BLaER1 treated with 17β-estradiol and CSF1 and Interleukin-3, amounts not matched to agents 10 nM and 100 nM (cell line): ENCODE results near the gene RPS6KA2.

Source experiments
- H3K27ac ChIP-seq, 11 experiments: shearing (Covaris generic); formaldehyde crosslinking; 2 replicates each; pipeline ENCODE4 v1.8.1; 2022
- H3K27me3 ChIP-seq, 11 experiments: shearing (Covaris generic); formaldehyde crosslinking; 2 replicates each; pipeline ENCODE4 v1.8.1; 2022
- H3K36me3 ChIP-seq, 11 experiments: shearing (Covaris generic); formaldehyde crosslinking; 2 replicates each; pipeline ENCODE4 v1.8.1; 2022
- H3K4me1 ChIP-seq, 10 experiments: shearing (Covaris generic); formaldehyde crosslinking; 2 replicates each; pipeline ENCODE4 v1.8.1; 2022
- H3K4me2 ChIP-seq, 11 experiments: shearing (Covaris generic); formaldehyde crosslinking; 2 replicates each; pipeline ENCODE4 v1.8.1; 2022
- H3K4me3 ChIP-seq, 10 experiments: shearing (Covaris generic); formaldehyde crosslinking; 2 replicates each; pipeline ENCODE4 v1.8.1; 2022
- H3K9ac ChIP-seq, 11 experiments: shearing (Covaris generic); formaldehyde crosslinking; 2 replicates each; pipeline ENCODE4 v1.8.1; 2022
- H3K9me3 ChIP-seq, 11 experiments: shearing (Covaris generic); formaldehyde crosslinking; replicated peaks in 1 of 11; 2 replicates each; pipeline ENCODE4 v1.8.1; 2022
- H4K20me1 ChIP-seq, 11 experiments: shearing (Covaris generic); formaldehyde crosslinking; 2 replicates each; pipeline ENCODE4 v1.8.1; 2022
- Cebpa-rat ChIP-seq, 11 experiments: shearing (Covaris generic); IDR thresholded peaks; 2 replicates each; pipeline ENCODE4 v1.8.1; 2022

Gene RPS6KA2

GRCh38 chr6:166461821-166462460, 165.1 kb downstream of the RPS6KA2 start:
- peaks cover 0 to 14% (median 5%) of the 10 kb centered on the region in 11 experiments; a peak in 9 of 22 replicates for H3K36me3 ChIP-seq
- H3K9me3 ChIP-seq = peaks cover 13 to 20% (median 17%) of the 10 kb centered on the region in 11 experiments
- peaks cover 37 to 80% (median 77%) of the 10 kb centered on the region in 10 experiments for H3K4me1 ChIP-seq
- TF ChIP-seq Cebpa-rat (IDR thresholded peaks at IDR 0.05) = no peak
- H3K9ac ChIP-seq = peak overlapping the region in 9 of 11 experiments; percentile 66 to 85 (median 80); a peak in 18 of 22 replicates
- H4K20me1 ChIP-seq = peaks cover 0 to 5% (median 0%) of the 10 kb centered on the region in 11 experiments; a peak in 2 of 22 replicates
- H3K27me3 ChIP-seq = 0 out of 22 replicates have a peak, but pooled peaks cover 0 to 13% (median 0%) of the 10 kb centered on the region in 11 experiments
- peak overlapping the region in 10 of 11 experiments; percentile 5 to 96 (median 88); a peak in 18 of 22 replicates for H3K27ac ChIP-seq
- no peak overlapping the region; a peak in 1 of 20 replicates for H3K4me3 ChIP-seq
- peak overlapping the region; percentile 67 to 96 (median 85) for H3K4me2 ChIP-seq

DNA sequence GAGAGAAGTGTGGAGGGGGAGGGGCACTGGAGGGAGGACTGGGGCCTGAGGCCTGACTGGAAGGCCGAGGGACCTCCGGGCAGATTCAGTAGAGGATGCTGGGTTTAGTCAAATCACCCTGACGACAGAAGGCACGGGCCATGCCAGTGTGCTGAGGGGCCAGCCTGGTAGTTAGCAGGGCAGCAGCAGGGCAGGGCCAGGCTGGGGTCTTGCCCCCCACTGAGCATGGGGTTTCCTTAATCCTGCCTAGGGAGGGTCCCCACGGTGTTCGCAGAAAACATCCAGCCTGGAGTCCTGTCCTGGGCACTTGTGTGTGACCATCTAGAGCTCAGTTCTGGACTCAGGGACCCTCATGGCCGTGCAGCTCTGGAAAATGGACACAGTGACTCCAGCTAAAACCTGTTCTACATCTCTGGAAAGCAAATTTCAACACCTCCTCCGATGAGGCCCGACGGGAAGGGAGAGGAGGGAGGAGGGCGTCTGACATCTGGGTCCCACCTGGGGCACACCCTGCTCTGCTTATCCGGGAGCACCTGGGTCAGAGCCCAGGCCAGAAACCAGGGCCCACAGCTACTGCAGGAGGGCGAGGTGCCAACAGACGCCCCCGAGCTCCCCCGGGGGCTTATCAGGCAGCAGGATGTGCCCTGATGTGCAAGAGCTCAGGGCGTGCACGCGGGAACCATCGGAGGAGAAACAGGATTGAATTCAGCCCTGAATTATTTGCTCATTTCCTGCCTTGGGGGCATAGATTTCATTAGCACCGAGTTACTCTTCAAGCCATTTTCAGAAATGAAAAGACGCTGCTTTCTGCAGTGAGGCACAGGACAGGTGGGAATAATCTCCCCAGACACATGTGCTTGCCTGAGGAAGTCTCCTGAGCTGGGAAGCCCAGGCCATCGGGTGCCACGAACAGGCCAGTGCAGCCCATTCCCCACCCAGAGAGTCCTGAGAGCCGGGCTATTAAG, 166.3 kb downstream of the RPS6KA2 start:
- H3K4me3 ChIP-seq = peak overlapping the region in 1 of 10 experiments; percentile 29; a peak in 1 of 20 replicates
- H3K4me1 ChIP-seq = peaks cover 37 to 79% (median 73%) of the 10 kb centered on the region in 10 experiments
- H3K27ac ChIP-seq = peak overlapping the region in 10 of 11 experiments; percentile 5 to 96 (median 88); a peak in 18 of 22 replicates
- H3K9ac ChIP-seq = peak overlapping the region in 9 of 11 experiments; percentile 29 to 85 (median 60); a peak in 18 of 22 replicates
- H3K9me3 ChIP-seq = peaks cover 13 to 20% (median 17%) of the 10 kb centered on the region in 11 experiments
- H3K36me3 ChIP-seq = peaks cover 0 to 14% (median 5%) of the 10 kb centered on the region in 11 experiments; a peak in 9 of 22 replicates
- H4K20me1 ChIP-seq = no peaks in the 10 kb centered on the region; a peak in 1 of 22 replicates
- TF ChIP-seq Cebpa-rat (IDR thresholded peaks at IDR 0.05) = peak in 4 of 11 experiments; percentile 80 to 97 (median 87); a peak in 8 of 22 replicates
- H3K27me3 ChIP-seq = peaks cover 0 to 17% (median 0%) of the 10 kb centered on the region in 11 experiments; a peak in 1 of 22 replicates
- peak overlapping the region; percentile 56 to 96 (median 84) for H3K4me2 ChIP-seq

DNA sequence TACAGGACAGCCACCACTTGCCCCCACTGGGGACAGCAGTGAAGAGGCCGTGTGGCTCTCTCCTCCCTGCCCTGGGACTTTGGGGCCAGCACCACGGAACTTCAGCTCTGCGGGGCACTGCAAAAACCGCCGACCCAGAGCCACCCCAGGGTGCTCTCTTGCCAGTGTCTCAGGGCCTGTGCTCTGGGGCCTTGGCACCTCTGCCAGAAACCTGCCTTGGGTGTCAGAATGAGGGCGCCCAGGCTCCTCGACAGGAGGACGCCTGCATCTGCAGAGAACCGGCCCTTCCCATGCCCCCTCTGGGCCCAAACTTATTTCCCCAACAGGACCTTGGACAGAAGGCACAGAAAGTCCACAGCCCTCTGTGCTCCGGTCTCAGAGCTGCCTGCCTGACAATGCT, 167.1 kb downstream of the RPS6KA2 start:
- Histone ChIP-seq H3K36me3 (peaks cover 0 to 14% (median 5%) of the 10 kb centered on the region in 11 experiments; a peak in 9 of 22 replicates), H3K9ac (peak overlapping the region in 6 of 11 experiments; percentile 59 to 85 (median 82); a peak in 10 of 22 replicates), H3K4me2 (peak overlapping the region in 9 of 11 experiments; percentile 75 to 96 (median 86); a peak in 18 of 22 replicates), H4K20me1 (no peaks in the 10 kb centered on the region; a peak in 1 of 22 replicates), H3K9me3 (peaks cover 13 to 20% (median 17%) of the 10 kb centered on the region in 11 experiments), H3K4me1 (peaks cover 37 to 79% (median 73%) of the 10 kb centered on the region in 10 experiments), H3K4me3 (no peak overlapping the region), H3K27ac (peak overlapping the region in 8 of 11 experiments; percentile 60 to 96 (median 92); a peak in 17 of 22 replicates), H3K27me3 (peaks cover 0 to 26% (median 0%) of the 10 kb centered on the region in 11 experiments; a peak in 4 of 22 replicates)
- no peak for TF ChIP-seq Cebpa-rat (IDR thresholded peaks at IDR 0.05)

DNA sequence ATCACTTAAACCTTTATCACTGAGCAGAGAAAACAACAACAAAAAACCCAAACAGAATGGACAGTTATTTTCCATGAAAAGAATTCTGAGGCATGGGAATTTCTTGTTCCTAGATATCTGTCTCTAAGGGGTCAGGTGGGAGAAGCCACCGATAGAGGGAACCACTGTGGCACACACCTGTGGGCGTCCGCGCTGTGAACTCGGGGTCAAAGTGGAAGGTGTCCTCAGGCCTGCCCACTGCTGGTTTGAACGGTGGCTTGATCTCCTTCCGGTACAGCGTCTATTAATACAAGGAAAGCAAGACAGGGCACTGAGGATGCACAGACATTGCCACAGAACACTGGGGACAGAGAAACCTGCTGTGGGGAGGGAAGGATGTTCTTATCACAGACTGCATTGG, 167.8 kb downstream of the RPS6KA2 start:
- no peak overlapping the region for H3K9ac ChIP-seq
- no peaks in the 10 kb centered on the region; a peak in 1 of 22 replicates for H4K20me1 ChIP-seq
- TF ChIP-seq Cebpa-rat (IDR thresholded peaks at IDR 0.05) = no peak
- H3K27ac ChIP-seq = peak overlapping the region in 4 of 11 experiments; percentile 91 to 96 (median 94); a peak in 8 of 22 replicates
- H3K4me1 ChIP-seq = peaks cover 36 to 73% (median 67%) of the 10 kb centered on the region in 10 experiments
- H3K4me2 ChIP-seq = peak overlapping the region in 4 of 11 experiments; percentile 87 to 96 (median 92); a peak in 5 of 22 replicates
- H3K9me3 ChIP-seq = peaks cover 13 to 20% (median 17%) of the 10 kb centered on the region in 11 experiments
- H3K4me3 ChIP-seq = no peak overlapping the region
- H3K27me3 ChIP-seq = peaks cover 0 to 26% (median 0%) of the 10 kb centered on the region in 11 experiments; a peak in 4 of 22 replicates
- H3K36me3 ChIP-seq = peaks cover 0 to 14% (median 5%) of the 10 kb centered on the region in 11 experiments; a peak in 9 of 22 replicates

DNA sequence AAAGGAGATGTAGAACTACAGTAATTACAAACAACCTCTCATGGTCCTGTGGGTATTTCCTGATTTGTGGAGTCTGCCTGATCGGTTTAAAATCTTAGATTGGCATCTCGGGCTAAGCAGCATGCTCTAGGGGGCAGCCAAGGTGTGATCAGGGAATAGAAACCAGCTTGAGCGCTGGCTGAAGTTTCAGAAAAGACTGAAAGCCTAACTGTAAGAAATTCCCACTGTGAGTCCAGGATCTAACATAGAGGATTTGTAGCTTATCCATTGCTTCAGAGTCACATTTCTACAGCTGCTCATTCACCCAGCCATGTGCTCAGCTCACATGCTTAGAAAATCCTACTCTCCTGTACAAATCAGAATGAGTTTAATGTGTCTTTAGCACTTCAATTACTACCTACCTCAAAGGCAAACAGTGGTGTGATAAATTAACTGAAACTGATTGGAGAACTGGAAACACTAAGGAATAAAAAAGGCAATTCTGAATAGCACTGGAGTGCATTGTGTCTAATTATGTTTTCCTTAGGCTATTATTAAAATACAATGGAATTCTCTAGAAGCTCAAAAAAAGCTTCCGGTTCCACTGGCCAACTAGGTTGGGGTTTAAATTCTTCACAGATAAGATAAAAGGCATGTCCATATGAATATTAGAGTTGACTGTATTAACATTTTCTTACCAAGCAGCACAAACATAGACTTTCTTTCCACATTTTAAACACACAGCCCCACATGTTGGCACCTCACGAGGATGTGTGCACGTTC, 170.5 kb downstream of the RPS6KA2 start:
- Histone ChIP-seq H3K9ac (0 out of 22 replicates have a peak overlapping the region, but pooled peaks of 1 of the 11 experiments have one; percentile 11), H3K36me3 (peaks cover 0 to 14% (median 5%) of the 10 kb centered on the region in 11 experiments; a peak in 9 of 22 replicates), H3K4me2 (peak overlapping the region in 7 of 11 experiments; percentile 54 to 87 (median 74); a peak in 14 of 22 replicates), H3K4me3 (no peak overlapping the region), H3K27me3 (peaks cover 0 to 13% (median 0%) of the 10 kb centered on the region in 11 experiments; a peak in 4 of 22 replicates), H4K20me1 (no peaks in the 10 kb centered on the region), H3K9me3 (peaks cover 18 to 28% (median 24%) of the 10 kb centered on the region in 11 experiments), H3K4me1 (peaks cover 10 to 46% (median 40%) of the 10 kb centered on the region in 10 experiments), H3K27ac (peak overlapping the region in 3 of 11 experiments; percentile 25 to 39 (median 29); a peak in 3 of 22 replicates)
- TF ChIP-seq Cebpa-rat (IDR thresholded peaks at IDR 0.05) = no peak

DNA sequence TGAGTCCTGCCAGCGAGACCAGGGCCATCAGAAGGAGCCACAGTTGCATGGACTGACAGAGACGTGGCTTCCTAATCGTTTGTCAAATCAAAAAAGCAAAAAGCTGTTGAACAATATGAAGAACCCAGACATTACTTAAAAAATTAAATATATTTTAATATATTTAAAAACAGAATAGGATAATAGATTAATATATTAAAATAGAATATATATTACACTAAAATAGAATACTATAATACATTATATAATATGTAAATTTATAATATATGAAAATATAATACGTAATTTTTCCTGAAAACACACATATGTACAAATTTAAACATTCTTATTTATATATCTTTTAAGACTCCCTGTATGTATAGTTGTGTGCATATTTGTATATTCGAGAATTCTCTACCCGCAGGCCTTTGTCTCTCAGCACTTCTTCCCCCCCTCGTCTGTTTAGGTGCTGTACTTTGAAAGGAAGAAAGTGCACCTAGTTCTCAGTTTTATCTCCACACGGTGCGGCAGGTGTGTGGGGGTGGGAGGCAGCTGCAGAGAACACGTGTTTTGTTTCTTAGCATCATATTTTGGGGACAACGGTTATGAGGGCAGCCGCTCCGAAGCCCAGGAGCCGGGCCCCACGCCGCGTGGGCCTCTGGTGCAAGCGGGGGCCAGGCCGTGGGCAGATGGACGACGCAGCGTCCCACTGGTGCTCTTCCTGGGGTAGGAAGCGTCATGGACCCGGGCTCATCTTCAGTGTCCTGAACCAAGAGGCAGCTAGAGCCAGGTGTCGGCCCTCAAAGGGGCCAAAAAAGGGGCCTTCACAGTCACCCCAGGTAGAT, 172.1 kb downstream of the RPS6KA2 start:
- Histone ChIP-seq H4K20me1 (no peaks in the 10 kb centered on the region), H3K9ac (peak overlapping the region in 3 of 11 experiments; percentile 6 to 12 (median 12); a peak in 3 of 22 replicates), H3K27ac (peak overlapping the region in 3 of 11 experiments; percentile 25 to 39 (median 39); a peak in 3 of 22 replicates), H3K4me2 (peak overlapping the region; percentile 41 to 87 (median 66)), H3K4me1 (peaks cover 0 to 29% (median 24%) of the 10 kb centered on the region in 10 experiments; a peak in 18 of 20 replicates), H3K9me3 (peaks cover 22 to 41% (median 36%) of the 10 kb centered on the region in 11 experiments), H3K36me3 (peaks cover 0 to 14% (median 5%) of the 10 kb centered on the region in 11 experiments; a peak in 9 of 22 replicates), H3K27me3 (peaks cover 0 to 13% (median 0%) of the 10 kb centered on the region in 11 experiments; a peak in 4 of 22 replicates), H3K4me3 (0 out of 20 replicates have a peak overlapping the region, but pooled peaks of 2 of the 10 experiments have one; percentile 8 to 13)
- TF ChIP-seq Cebpa-rat (IDR thresholded peaks at IDR 0.05) = no peak
